GM19193 (cell line): ENCODE data around the gene ZNF417.

ENCODE experiments used
- POLR2A ChIP-seq: IDR thresholded peaks from 4 replicates; pipeline ENCODE4 v1.6.1; 2011; ENCODE audit not compliant: insufficient read depth, insufficient read length; ENCODE audit errors: extremely low read depth

The ZNF417 gene

DNA sequence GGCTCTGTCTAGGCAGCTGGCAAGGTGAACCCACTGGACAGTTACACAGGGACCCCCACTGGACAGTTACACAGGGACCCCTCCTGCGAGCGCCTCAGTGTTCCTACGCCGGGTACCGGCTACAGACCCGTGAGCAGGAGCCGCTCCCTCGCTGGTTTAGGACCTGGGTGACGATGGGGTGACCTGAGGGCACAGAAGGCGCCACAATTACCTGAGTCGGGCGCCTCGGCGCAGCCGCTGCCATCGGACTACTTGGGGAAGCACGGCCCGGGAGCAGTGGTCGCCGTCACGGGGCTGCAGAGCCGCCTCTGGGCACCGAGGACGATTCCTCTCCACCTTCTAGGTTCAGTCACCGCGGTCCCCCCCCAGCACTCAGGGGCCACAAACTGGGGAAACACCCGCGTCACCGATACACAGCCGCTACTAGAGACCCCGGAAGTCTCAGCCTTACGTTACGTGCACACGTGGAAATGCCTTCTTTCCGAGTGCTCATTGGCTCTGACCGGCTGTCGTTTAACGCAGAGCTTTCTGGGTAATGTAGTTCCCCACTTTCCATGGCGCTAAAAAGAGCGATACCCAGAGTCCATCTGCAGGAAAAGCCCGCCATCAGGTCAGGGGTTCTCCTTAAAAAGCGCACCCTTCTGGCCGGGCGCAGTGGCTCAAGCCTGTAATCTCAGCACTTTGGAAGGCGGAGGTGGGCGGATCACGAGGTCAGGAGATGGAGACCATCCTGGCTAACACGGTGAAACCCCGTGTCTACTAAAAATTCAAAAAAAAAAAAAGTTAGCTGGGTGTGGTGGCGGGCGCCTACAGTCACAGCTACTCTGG, at the start of gene ZNF417:
ZNF417 (minus strand) TSS at position 425 of the 828 bp plus-strand sequence; CDS start at position 244, 181 bp downstream.
- peak; percentile 64 for TF ChIP-seq POLR2A

DNA sequence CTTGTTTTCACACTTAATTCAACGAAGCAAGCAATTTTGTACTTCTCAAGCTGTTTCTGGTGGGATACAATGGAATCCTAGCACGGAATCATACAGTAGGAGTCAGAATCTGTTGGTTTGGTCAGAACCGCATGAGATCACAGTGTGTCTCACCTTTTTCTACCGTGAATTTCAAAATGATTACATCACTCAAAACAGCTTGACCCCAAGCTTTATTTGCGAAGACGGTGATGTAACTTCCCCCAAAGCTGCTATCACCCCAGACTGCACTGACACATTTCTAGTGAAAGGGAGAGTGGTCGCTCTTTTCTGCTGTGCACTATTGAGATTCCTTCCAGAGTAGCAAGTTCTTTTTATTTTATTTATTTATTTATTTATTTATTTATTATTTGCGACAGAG, 48.4 kb upstream of the ZNF417 start:
- no peak for TF ChIP-seq POLR2A

DNA sequence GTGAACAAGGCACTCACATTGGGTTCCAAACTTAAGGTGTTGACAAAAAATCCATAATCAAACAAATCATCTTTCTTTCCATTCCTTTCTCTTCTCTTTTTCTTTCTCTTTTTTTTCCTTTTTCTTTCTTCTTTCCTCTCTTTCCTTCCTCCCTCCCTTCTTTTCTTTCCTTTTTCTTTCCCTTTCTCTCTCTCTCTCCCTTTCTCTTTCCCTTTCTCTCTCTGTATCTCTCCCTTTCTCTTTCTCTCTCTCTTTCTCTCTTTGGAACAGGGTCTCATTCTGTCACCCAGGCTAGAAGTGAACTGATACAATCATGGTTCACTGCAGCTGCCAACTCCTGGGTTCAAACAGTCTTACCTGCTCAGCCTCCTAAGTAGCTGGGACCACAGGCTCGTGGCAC, 45.4 kb upstream of the ZNF417 start:
- no peak for TF ChIP-seq POLR2A

DNA sequence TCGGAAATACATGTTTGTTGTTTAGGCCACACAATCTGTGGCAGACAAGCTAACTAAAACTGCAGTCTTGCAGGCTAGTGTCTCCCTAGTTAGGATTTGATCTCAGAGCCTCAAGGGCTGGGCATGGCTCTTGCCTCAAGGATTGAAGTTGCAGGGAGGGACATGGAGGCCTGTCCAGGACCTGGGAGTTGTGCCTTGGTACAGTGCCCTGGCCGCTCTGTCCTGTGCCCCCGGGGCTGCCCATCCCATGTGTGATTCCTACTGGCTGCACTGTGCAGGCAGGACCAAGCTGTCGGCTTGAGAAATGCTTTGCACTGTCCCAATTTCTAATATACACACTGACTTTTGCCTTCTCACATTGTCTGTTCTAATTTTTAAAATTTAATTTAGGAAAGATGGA, 38.6 kb upstream of the ZNF417 start:
- TF ChIP-seq POLR2A: no peak

DNA sequence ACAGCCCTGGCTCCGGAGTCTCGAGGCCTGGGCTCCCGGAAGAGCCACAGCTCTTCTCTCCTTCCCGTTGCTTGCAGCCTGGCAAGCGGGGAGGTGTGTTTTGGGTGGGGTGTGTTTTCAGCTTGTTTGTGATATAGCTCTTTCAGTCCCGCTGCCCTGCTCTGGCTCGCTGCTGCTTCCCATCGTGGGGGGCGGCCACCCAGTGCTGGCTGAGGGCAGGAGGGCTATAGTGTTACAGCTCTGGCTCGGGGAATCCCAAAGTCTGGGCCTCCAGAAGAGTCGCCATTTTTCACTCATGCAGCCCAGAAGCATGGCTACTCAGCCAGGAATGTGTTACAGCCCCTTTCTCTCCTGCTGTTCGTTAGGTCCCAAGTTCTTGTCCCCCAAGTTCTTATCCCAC, 33.3 kb upstream of the ZNF417 start:
- no peak for TF ChIP-seq POLR2A

DNA sequence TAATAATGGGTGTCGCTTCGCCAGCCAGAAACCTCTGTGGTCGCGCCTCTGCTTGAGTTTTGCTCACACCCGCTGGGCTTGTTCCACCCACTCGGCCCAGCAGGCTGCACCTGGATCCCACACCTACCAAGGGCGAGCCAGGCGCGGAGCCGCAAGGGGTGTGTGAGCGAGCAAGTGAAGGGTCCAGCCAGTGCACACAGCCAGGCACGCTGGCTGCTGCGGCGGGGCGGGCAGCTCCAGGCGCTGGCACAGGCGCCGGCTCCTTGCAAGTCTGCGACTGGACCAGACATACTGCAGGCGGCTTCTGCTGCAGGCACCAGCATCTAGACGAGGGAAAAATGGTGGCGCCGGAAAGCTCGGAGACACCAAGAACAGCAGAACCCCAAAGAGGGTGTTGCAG, 32.9 kb upstream of the ZNF417 start:
- no peak for TF ChIP-seq POLR2A

DNA sequence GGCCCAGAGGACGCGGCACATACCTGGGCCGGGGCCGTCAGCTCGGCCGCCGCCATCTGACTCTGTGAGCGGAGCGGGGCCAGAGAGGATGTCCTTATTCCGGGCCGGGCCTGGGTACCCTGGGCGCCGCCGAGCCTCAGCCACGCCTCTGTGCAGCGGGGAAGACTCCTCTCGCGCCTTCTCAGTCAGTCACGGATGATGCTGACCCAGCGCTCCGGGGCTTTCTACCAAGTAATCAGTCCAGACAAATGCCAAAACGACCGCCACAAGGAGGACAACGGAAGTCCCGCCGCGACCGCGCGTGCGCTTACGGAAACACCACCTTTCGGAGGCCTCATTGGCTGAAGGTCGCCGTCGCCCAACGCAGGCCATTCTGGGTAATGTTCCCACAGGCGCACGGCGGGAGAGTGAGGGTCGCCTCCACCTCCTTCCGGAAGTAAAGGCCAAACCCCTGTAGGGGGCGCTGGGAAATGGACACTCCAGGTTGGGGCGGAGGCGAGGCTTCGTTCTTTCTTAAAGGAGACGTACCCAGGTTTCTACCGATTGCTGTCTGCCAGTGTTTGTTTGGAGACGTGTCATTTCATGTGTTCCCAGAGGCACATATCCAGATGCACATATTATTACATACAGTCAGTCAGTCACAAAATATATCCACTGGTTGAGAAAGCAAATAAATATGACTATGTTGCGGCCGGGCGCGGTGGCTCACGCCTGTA, 31.2 kb upstream of the ZNF417 start, which contains the start of gene ZNF256:
ZNF256 (minus strand) TSS at position 288 of the 716 bp plus-strand sequence; CDS start at position 56, 232 bp downstream.
- TF ChIP-seq POLR2A: peak; percentile 63

DNA sequence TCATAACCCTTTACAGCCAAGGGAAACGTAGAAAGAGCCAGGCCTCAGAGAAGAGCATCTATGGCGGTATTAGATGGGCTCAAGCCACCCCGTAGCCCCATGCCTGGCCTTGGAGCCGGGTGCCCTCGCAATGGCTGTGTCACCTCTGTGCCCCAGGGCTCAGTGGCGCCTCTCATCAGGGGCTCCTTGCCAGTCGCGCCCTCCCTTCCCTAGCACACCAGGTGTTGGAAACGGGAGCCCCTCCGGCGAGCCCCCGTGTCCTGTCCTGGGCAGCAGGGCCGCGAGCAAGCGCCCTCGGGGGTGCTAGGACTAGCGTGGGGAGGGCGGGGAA, 30.7 kb upstream of the ZNF417 start:
- TF ChIP-seq POLR2A: no peak

DNA sequence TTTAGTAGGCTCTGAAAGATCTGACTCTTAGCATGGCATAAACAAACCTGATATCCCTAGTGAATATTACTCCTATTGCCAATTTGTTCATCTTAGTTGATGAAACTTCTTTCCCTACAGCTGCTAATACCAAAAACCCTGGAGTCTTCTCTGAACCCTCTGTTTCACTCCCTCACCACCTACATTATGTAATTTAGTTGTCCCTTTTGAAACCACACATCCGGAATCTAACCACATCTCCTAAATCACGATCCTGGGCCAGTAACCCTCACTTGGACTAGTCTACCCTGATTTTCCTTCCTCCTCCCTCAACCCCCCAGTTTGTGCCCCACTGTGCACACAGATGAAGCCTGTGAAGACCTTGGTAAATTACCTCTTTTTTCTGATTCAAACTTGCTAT, 29.9 kb upstream of the ZNF417 start:
- TF ChIP-seq POLR2A: no peak

DNA sequence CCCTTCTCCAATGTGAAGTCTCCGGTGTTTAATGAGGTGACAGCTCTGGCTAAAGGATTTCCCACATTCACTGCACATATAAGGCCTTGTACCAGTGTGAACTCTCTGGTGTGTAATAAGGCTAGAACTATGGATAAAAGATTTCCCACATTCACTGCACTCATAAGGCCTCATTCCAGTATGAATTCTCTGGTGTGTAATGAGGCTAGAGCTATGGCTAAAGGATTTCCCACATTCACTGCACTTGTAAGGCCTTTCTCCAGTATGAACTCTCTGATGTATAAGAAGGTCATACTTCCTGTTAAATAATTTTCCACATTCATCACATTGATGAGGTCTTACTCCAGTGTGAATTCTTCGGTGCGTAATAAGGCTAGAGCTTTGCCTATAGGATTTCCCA, 25.2 kb upstream of the ZNF417 start:
- TF ChIP-seq POLR2A: no peak

DNA sequence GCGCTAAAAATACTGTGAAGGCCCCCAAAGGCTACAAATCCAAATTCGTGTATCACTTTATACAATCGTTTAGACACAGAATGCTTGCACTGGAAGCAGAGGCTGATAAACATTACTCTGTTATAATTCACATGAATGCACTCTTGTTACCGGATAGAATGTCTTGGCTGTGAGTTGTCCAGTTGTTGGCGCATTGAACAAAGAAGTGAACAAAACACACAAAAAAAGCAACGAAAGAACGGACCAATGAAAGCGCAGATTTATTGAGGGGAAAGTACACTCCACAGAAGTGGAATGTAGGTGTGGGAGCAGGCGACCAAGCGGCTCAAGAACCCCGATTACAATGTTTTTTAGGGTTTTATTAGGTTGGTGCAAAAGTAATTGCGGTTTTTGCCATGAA, 19.3 kb upstream of the ZNF417 start:
- TF ChIP-seq POLR2A: no peak

DNA sequence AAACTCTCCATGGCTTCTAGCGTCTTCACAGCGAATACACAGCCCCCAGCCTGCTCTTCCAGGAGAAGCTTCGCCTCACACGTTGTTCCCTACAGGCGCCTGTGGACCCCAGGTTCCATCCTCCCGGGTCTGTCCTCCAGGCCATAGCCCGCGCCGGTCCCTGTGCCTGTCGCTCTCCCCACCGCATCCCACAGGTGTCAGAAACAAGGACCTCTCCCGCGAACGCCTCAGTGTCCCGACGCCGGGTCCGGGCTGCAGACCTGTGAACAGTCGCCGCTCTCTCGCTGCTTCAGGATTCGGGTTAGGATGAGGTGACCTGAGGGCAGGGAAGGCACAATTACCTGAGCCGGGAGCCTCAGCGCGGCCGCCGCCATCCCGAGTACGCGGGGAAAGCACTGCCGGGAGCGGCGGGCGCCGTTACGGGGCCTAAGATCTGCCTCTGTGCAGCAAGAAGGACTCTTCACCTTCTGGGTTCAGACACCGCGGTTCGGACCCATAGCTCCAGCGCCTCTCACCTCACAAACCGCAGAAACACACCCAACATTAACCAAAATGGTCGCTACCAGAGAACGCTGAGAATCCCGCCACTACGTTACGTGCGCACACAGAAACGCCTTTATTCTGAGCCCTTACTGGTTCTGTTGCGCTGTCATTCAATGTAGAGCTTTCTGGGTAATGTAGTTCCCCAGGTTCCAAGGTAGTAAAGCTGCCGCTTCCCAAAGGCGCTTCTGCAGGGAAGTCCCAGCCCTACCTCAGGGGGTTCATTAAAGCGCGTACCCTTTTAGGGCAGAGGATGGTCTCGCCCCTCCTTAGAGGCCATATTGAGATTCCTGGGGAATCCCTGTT, 18.7 kb upstream of the ZNF417 start, which contains the start of gene ZNF418:
ZNF418 (minus strand) TSS at position 583 of the 846 bp plus-strand sequence. CDS start 1,580 bp downstream, outside the sequence.
- peak; percentile 32 for TF ChIP-seq POLR2A

DNA sequence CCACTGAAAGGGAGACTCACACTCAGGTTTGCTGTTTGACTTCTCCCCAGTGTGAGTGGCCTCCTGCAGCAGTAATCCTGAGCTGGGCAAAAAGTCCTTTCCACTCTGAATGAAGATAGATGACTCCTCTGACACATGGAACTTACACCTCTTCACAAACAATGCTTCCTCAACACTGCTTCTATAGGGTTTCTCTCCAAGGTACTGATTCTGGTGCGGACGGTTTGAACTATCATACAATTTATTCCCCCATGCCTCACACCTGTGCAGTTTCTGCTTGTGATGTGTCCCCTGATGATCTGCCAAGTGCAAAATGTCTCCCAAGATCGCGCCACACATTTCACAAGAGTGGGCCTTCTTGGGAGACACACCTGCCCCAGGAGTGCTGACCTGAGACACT, 11.2 kb upstream of the ZNF417 start:
- TF ChIP-seq POLR2A: no peak

DNA sequence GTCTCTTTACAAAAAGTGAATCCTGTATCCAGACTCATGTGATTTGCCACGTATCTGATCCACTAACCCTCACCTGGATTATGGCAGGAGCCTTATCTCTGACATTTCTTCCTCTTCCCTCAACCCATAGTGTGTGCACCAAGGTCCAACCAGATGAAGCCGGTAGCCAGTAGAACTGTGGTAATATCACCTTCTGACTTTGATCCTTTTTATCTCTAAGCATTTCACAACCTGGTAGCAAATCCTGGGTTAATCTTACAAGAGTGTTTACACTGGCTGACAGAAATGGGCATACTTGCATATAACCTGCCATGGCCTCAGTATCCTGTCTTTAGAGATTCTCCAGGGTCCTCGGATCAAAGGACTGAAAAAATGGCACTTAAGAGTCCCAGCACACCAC, 1.9 kb downstream of the ZNF417 start:
- no peak for TF ChIP-seq POLR2A

DNA sequence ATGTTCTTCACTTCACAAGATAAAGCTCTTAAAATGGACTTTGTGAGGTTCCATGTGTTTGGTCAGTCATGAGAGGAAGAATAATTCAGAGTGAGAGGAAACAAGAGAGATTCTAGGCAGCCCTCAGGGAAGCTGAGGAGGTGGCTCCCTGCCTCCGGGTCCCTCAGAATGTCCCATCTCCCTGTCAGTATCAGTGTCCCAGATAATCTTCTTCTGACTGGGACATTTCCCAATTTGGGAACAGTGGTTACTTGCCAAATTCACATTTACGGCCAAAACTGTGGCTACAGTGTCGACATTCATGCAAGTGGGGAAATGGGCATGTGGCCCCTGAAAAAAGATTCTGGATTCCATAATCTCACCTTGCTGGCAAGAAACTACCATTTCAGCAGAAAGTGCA, 9.0 kb downstream of the ZNF417 start:
- TF ChIP-seq POLR2A: no peak
